ENCODE data around the gene NKX3-2. TPM values are rescaled to one million over a fixed set of nuclear protein-coding genes. Genes with fewer than 3 reads are reported as not detected.
A peak's percentile ranks its signal among the peaks of the same experiment; 100 is the strongest.

NKX3-2 gene
- total RNA-seq, 1 donor from 2014 or later, result 5.9 TPM

- H3K4me2 ChIP-seq (ENCODE audit: low read length), result peak overlapping the region; percentile 62
- peaks cover 9% of the 10 kb centered on the region for H3K36me3 Mint-ChIP-seq (ENCODE audit: low read depth, unreplicated experiment)
Measured at GRCh38 chr4:13542577-13543031, 1.7 kb downstream of the NKX3-2 start.

GRCh38 chr4:13541720-13542576 is 2.4 kb downstream of the NKX3-2 start:
- peaks cover 6% of the 10 kb centered on the region for H3K4me1 ChIP-seq (ENCODE audit: insufficient read depth, low read length)
- Mint-ChIP-seq H3K36me3 (ENCODE audit: low read depth, unreplicated experiment) (peaks cover 9% of the 10 kb centered on the region), H3K4me3 (ENCODE audit: unreplicated experiment) (no peak overlapping the region), H3K27ac (ENCODE audit: unreplicated experiment) (no peak overlapping the region), H3K27me3 (ENCODE audit: low read depth, unreplicated experiment) (peaks cover 33% of the 10 kb centered on the region), H3K9me3 (ENCODE audit: unreplicated experiment) (peaks cover 10% of the 10 kb centered on the region), H3K4me1 (ENCODE audit: low read depth, unreplicated experiment) (peaks cover 2% of the 10 kb centered on the region)
- H3K4me2 ChIP-seq (ENCODE audit: low read length), result peak overlapping the region; percentile 62
- H2AFZ ChIP-seq (ENCODE audit: low read depth, low read length), result peak overlapping the region; percentile 26
- H3K9ac ChIP-seq (ENCODE audit: low read length), result no peak overlapping the region
- peaks cover 27% of the 10 kb centered on the region for H4K20me1 ChIP-seq (ENCODE audit: insufficient read depth, low read length)
- TF ChIP-seq EZH2 (IDR thresholded peaks at IDR 0.05; ENCODE audit: insufficient read depth, low read length), result peak; percentile 89
- TF ChIP-seq CTCF (IDR thresholded peaks at IDR 0.05; ENCODE audit: insufficient read depth, low read depth, low read length), result no peak
- H3K27ac ChIP-seq (ENCODE audit: low read depth, low read length), result no peak overlapping the region
- peaks cover 15% of the 10 kb centered on the region for H3K9me3 ChIP-seq (ENCODE audit: insufficient read depth, low read depth, low read length)
- no peak overlapping the region for H3K4me3 ChIP-seq (ENCODE audit: insufficient read depth, low read depth, low read length)
- FAIRE-seq (no peak), DNase-seq (ENCODE audit: low read depth) (no peak)
- H3K79me2 ChIP-seq (ENCODE audit: insufficient read depth, low read length), result no peaks in the 10 kb centered on the region
- H3K36me3 ChIP-seq (ENCODE audit: insufficient read depth, low read length), result no peaks in the 10 kb centered on the region
- H3K27me3 ChIP-seq (ENCODE audit: insufficient read depth, low read length), result peaks cover 90% of the 10 kb centered on the region

More at GRCh38 chr4:13542577-13543031, 1.7 kb downstream of the NKX3-2 start:
- TF ChIP-seq EZH2 (IDR thresholded peaks at IDR 0.05; ENCODE audit: insufficient read depth, low read length) (no peak), CTCF (IDR thresholded peaks at IDR 0.05; ENCODE audit: insufficient read depth, low read depth, low read length) (no peak)
- Histone ChIP-seq H3K9me3 (ENCODE audit: insufficient read depth, low read depth, low read length) (peaks cover 9% of the 10 kb centered on the region), H3K27ac (ENCODE audit: low read depth, low read length) (no peak overlapping the region), H2AFZ (ENCODE audit: low read depth, low read length) (peak overlapping the region; percentile 26), H3K79me2 (ENCODE audit: insufficient read depth, low read length) (no peaks in the 10 kb centered on the region), H3K4me1 (ENCODE audit: insufficient read depth, low read length) (peaks cover 9% of the 10 kb centered on the region), H3K36me3 (ENCODE audit: insufficient read depth, low read length) (no peaks in the 10 kb centered on the region), H4K20me1 (ENCODE audit: insufficient read depth, low read length) (peaks cover 27% of the 10 kb centered on the region), H3K4me3 (ENCODE audit: insufficient read depth, low read depth, low read length) (no peak overlapping the region), H3K27me3 (ENCODE audit: insufficient read depth, low read length) (peaks cover 90% of the 10 kb centered on the region), H3K9ac (ENCODE audit: low read length) (no peak overlapping the region)
- FAIRE-seq (no peak), DNase-seq (ENCODE audit: low read depth) (no peak)
- peaks cover 32% of the 10 kb centered on the region for H3K27me3 Mint-ChIP-seq (ENCODE audit: low read depth, unreplicated experiment)
- peak overlapping the region; percentile 91 for H3K4me3 Mint-ChIP-seq (ENCODE audit: unreplicated experiment)
- no peak overlapping the region for H3K27ac Mint-ChIP-seq (ENCODE audit: unreplicated experiment)
- H3K4me1 Mint-ChIP-seq (ENCODE audit: low read depth, unreplicated experiment), result peaks cover 2% of the 10 kb centered on the region
- H3K9me3 Mint-ChIP-seq (ENCODE audit: unreplicated experiment), result peaks cover 10% of the 10 kb centered on the region

- Mint-ChIP-seq H3K36me3 (ENCODE audit: low read depth, unreplicated experiment) (peaks cover 12% of the 10 kb centered on the region), H3K4me1 (ENCODE audit: low read depth, unreplicated experiment) (no peaks in the 10 kb centered on the region), H3K27ac (ENCODE audit: unreplicated experiment) (no peak overlapping the region), H3K27me3 (ENCODE audit: low read depth, unreplicated experiment) (peaks cover 38% of the 10 kb centered on the region), H3K9me3 (ENCODE audit: unreplicated experiment) (peaks cover 12% of the 10 kb centered on the region), H3K4me3 (ENCODE audit: unreplicated experiment) (no peak overlapping the region)
- Histone ChIP-seq H3K4me1 (ENCODE audit: insufficient read depth, low read length) (peaks cover 6% of the 10 kb centered on the region), H3K9ac (ENCODE audit: low read length) (no peak overlapping the region), H2AFZ (ENCODE audit: low read depth, low read length) (no peak overlapping the region), H3K79me2 (ENCODE audit: insufficient read depth, low read length) (no peaks in the 10 kb centered on the region), H3K4me3 (ENCODE audit: insufficient read depth, low read depth, low read length) (no peak overlapping the region), H3K36me3 (ENCODE audit: insufficient read depth, low read length) (no peaks in the 10 kb centered on the region), H3K4me2 (ENCODE audit: low read length) (no peak overlapping the region), H3K27ac (ENCODE audit: low read depth, low read length) (no peak overlapping the region), H4K20me1 (ENCODE audit: insufficient read depth, low read length) (peaks cover 25% of the 10 kb centered on the region), H3K27me3 (ENCODE audit: insufficient read depth, low read length) (peaks cover 90% of the 10 kb centered on the region), H3K9me3 (ENCODE audit: insufficient read depth, low read depth, low read length) (peaks cover 18% of the 10 kb centered on the region)
- no peak for DNase-seq (ENCODE audit: low read depth)
- no peak for FAIRE-seq
- TF ChIP-seq CTCF (IDR thresholded peaks at IDR 0.05; ENCODE audit: insufficient read depth, low read depth, low read length), result no peak
- TF ChIP-seq EZH2 (IDR thresholded peaks at IDR 0.05; ENCODE audit: insufficient read depth, low read length), result no peak
Measured at GRCh38 chr4:13541176-13541604, 3.1 kb downstream of the NKX3-2 start.
